ENCODE measurements around the gene ALDH1A1. TPM values are rescaled to one million over a fixed set of nuclear protein-coding genes. Genes with fewer than 3 reads are reported as not detected.
A peak's percentile ranks its signal among the peaks of the same experiment; 100 is the strongest.

Gene ALDH1A1
- total and polyA plus RNA-seq, 11 donors, result 2.2 to 37.5 (median 12.6) TPM

- DNase-seq, result no peak
- Histone ChIP-seq H3K36me3 (no peaks in the 10 kb centered on the region), H3K4me1 (peaks cover 0 to 27% (median 0%) of the 10 kb centered on the region in 12 donors), H3K27ac (peak overlapping the region in 9 of 12 donors; percentile 22 to 81 (median 36)), H3K9me3 (peaks cover 0 to 10% (median 0%) of the 10 kb centered on the region in 12 donors), H3K4me3 (no peak overlapping the region), H3K27me3 (no peaks in the 10 kb centered on the region)
- 35 to 75% (median 71%) methylated on average over 2 of the region's 2 CpGs for WGBS, 4 donors
- intact Hi-C loops (cut with DNase I), result loop anchor here in 1 of 10 donors (10.0 kb wide), 3 partner anchors 50 to 90 kb away; no protein-coding TSS in a partner anchor
- ATAC-seq, result no peak
- TF ChIP-seq CTCF (IDR thresholded peaks at IDR 0.05) (no peak), POLR2A (IDR thresholded peaks at IDR 0.05) (no peak)
These were observed 2.2 kb upstream of the ALDH1A1 start for GRCh38 chr9:72955126-72955455.

GRCh38 chr9:72954431-72955125, 1.7 kb upstream of the ALDH1A1 start:
- peaks cover 0 to 9% (median 0%) of the 10 kb centered on the region in 12 donors for H3K9me3 ChIP-seq
- intact Hi-C loops (cut with DNase I), result loop anchor here in 2 of 10 donors (5.0 to 10.0 kb wide), 5 partner anchors 37 to 90 kb away; no protein-coding TSS in a partner anchor
- no peak for TF ChIP-seq POLR2A (IDR thresholded peaks at IDR 0.05)
- TF ChIP-seq CTCF (IDR thresholded peaks at IDR 0.05), result no peak
- H3K27ac ChIP-seq, result peak overlapping the region in 9 of 12 donors; percentile 23 to 81 (median 48)
- DNase-seq (peak in 1 of 5 donors; percentile 30), ATAC-seq (peak; percentile 38 to 59 (median 48))
- H3K36me3 ChIP-seq, result no peaks in the 10 kb centered on the region
- 73 to 86% (median 75%) methylated on average over 4 of the region's 4 CpGs for WGBS, 4 donors
- H3K4me3 ChIP-seq, result peak overlapping the region in 1 of 12 donors; percentile 62
- H3K4me1 ChIP-seq, result peaks cover 0 to 27% (median 0%) of the 10 kb centered on the region in 12 donors
- no peaks in the 10 kb centered on the region for H3K27me3 ChIP-seq

- peaks cover 0 to 30% (median 0%) of the 10 kb centered on the region in 12 donors for H3K4me1 ChIP-seq
- ATAC-seq, result no peak
These were observed 517 bp downstream of the ALDH1A1 start for GRCh38 chr9:72952381-72952690.

More at GRCh38 chr9:72952381-72952690, 517 bp downstream of the ALDH1A1 start:
- intact Hi-C loops (cut with DNase I), result loop anchor here in 2 of 10 donors (5.0 to 10.0 kb wide), 5 partner anchors 35 to 88 kb away; no protein-coding TSS in a partner anchor
- peak overlapping the region in 11 of 12 donors; percentile 7 to 81 (median 53) for H3K27ac ChIP-seq
- no peaks in the 10 kb centered on the region for H3K27me3 ChIP-seq
- no peaks in the 10 kb centered on the region for H3K9me3 ChIP-seq
- H3K36me3 ChIP-seq, result no peaks in the 10 kb centered on the region
- H3K4me3 ChIP-seq, result peak overlapping the region in 10 of 12 donors; percentile 6 to 62 (median 48)
- no peak for TF ChIP-seq CTCF (IDR thresholded peaks at IDR 0.05)
- TF ChIP-seq POLR2A (IDR thresholded peaks at IDR 0.05), result no peak
- 39 to 45% (median 43%) methylated on average over 3 of the region's 3 CpGs for WGBS, 4 donors
- no peak for DNase-seq
